ENCODE measurements around the gene LAMA5. TPM values are rescaled to one million over a fixed set of nuclear protein-coding genes. Genes with fewer than 3 reads are reported as not detected.

The LAMA5 gene
- total and polyA plus RNA-seq, 2 of the 8 experiments (the other 6 are each of a cell fraction or from before 2014, with no cell fraction given), result 34.4 to 225 TPM

DNA sequence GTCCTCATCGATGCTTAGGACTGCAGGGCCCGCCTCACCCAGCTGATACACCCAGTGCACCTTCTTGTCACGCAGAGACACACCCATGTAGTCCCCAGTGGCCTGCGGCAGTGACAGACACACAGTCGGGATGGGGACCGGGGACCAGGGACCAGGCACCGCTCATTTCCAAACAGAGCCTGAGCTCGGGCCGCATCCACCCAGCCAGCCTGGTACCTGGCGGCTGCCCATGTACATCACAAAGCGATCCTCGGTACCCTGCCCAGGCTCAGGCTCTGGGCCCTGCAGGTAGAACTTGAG is 52.8 kb downstream of the LAMA5 start (continued):
- TF ChIP-seq, protein P1, sequence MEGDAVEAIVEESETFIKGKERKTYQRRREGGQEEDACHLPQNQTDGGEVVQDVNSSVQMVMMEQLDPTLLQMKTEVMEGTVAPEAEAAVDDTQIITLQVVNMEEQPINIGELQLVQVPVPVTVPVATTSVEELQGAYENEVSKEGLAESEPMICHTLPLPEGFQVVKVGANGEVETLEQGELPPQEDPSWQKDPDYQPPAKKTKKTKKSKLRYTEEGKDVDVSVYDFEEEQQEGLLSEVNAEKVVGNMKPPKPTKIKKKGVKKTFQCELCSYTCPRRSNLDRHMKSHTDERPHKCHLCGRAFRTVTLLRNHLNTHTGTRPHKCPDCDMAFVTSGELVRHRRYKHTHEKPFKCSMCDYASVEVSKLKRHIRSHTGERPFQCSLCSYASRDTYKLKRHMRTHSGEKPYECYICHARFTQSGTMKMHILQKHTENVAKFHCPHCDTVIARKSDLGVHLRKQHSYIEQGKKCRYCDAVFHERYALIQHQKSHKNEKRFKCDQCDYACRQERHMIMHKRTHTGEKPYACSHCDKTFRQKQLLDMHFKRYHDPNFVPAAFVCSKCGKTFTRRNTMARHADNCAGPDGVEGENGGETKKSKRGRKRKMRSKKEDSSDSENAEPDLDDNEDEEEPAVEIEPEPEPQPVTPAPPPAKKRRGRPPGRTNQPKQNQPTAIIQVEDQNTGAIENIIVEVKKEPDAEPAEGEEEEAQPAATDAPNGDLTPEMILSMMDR (IDR thresholded peaks at IDR 0.05; ENCODE audit: control extremely low read depth in 1 of 3, insufficient read depth in 1 of 3, low read depth in 1 of 3, low read length in 3 of 3), result no peak
- TF ChIP-seq RBBP5 (IDR thresholded peaks at IDR 0.05; ENCODE audit: borderline replicate concordance, low read depth, low read length) (no peak), CHD1 (IDR thresholded peaks at IDR 0.05; ENCODE audit: low read depth, low read length) (no peak), BACH1 (IDR thresholded peaks at IDR 0.05; ENCODE audit: low read length) (no peak), RNF2 (IDR thresholded peaks at IDR 0.05; ENCODE audit: borderline replicate concordance, low read depth, low read length, missing control alignments, poor library complexity, severe bottlenecking) (no peak)

Measured in H1 (cell line).